Epithelial cell of proximal tubule (primary cell): ENCODE results near the gene FRMD3. TPM values are rescaled to one million over a fixed set of nuclear protein-coding genes. Genes with fewer than 3 reads are reported as not detected.
A peak's percentile ranks its signal among the peaks of the same experiment; 100 is the strongest.

Source experiments
- DNase-seq: peaks from one replicate; pipeline ENCODE4 v3.0.0-alpha.2; 2011; ENCODE audit warnings: low read depth
- H3K4me3 ChIP-seq: 2 replicates; pipeline ENCODE4 v1.5.1; 2011; ENCODE audit warnings: low read depth, mild to moderate bottlenecking, low read length
- total RNA-seq: library from RNA; depleted of rRNA; stranded (reverse); fragments of >200 nt; gene quantifications from 2 replicates; pipeline ENCODE4 v1.2.3, GENCODE V29; 2015
- TF ChIP-seq, protein P1 (sequence below): conservative IDR thresholded peaks from 2 replicates; pipeline ENCODE4 v1.5.1; 2012; ENCODE audit warnings: low read depth, mild to moderate bottlenecking, low read length

The FRMD3 gene
- total RNA-seq, 1 donor from 2014 or later = 2.4 TPM

GRCh38 chr9:83433846-83434245 is 104.4 kb downstream of the FRMD3 start:
- TF ChIP-seq, protein P1, sequence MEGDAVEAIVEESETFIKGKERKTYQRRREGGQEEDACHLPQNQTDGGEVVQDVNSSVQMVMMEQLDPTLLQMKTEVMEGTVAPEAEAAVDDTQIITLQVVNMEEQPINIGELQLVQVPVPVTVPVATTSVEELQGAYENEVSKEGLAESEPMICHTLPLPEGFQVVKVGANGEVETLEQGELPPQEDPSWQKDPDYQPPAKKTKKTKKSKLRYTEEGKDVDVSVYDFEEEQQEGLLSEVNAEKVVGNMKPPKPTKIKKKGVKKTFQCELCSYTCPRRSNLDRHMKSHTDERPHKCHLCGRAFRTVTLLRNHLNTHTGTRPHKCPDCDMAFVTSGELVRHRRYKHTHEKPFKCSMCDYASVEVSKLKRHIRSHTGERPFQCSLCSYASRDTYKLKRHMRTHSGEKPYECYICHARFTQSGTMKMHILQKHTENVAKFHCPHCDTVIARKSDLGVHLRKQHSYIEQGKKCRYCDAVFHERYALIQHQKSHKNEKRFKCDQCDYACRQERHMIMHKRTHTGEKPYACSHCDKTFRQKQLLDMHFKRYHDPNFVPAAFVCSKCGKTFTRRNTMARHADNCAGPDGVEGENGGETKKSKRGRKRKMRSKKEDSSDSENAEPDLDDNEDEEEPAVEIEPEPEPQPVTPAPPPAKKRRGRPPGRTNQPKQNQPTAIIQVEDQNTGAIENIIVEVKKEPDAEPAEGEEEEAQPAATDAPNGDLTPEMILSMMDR = no peak
- no peak overlapping the region for H3K4me3 ChIP-seq
- DNase-seq = no peak

GRCh38 chr9:83432877-83433550 is 105.2 kb downstream of the FRMD3 start:
- DNase-seq = no peak
- TF ChIP-seq, protein P1 = no peak
- H3K4me3 ChIP-seq = no peak overlapping the region

- H3K4me3 ChIP-seq = no peak overlapping the region
- TF ChIP-seq, protein P1 = no peak
- DNase-seq = peak; percentile 35
These were observed 106.0 kb downstream of the FRMD3 start for GRCh38 chr9:83432104-83432627.

- DNase-seq = no peak
- TF ChIP-seq, protein P1 = no peak
- no peak overlapping the region for H3K4me3 ChIP-seq
These were observed 106.8 kb downstream of the FRMD3 start for GRCh38 chr9:83431101-83432060.

DNA sequence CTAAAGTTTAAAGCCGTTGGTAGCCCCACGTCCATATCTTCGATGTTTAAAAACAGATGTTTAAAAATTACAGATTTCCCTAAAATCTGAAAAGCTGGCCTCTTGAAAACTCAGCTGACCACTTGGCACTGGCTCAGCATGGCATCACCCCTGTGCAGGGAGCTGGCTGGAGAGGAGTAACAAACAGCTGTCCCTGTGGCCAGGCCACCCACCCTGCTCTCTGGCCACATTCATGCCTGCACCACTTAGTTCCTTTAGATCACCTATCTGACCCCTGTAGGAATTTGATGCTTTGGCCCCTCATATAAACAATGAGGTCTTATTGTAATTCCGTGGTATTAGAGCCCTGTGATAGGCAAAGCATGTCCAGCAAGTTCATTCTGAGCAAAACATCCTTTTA is 107.5 kb downstream of the FRMD3 start:
- TF ChIP-seq, protein P1 = no peak
- no peak overlapping the region for H3K4me3 ChIP-seq
- no peak for DNase-seq

- DNase-seq = no peak
- no peak overlapping the region for H3K4me3 ChIP-seq
- TF ChIP-seq, protein P1 = no peak
These were observed 109.0 kb downstream of the FRMD3 start for GRCh38 chr9:83429229-83429628.
